H1 (cell line): ENCODE measurements around the gene USP16. TPM values are rescaled to one million over a fixed set of nuclear protein-coding genes. Genes with fewer than 3 reads are reported as not detected.

ENCODE experiments used
- BACH1 ChIP-seq: IDR thresholded peaks from 2 replicates; pipeline ENCODE4 v1.6.1; 2012; ENCODE audit warnings: low read length, improper control_type of control experiment
- POLR2A ChIP-seq, 2 experiments: IDR thresholded peaks; 1 replicate in 1 of 2; 2 replicates in 1 of 2; pipeline ENCODE4 v1.6.1; 2011; ENCODE audit warnings: low read depth in 2 of 2, low read length in 2 of 2, mild to moderate bottlenecking in 2 of 2; ENCODE audit errors: control extremely low read depth in 1 of 2
- SIRT6 ChIP-seq: IDR thresholded peaks from one replicate; pipeline ENCODE4 v1.7.1; 2012; ENCODE audit warnings: low read length, inconsistent platforms
- ZNF274 ChIP-seq: IDR thresholded peaks from 2 replicates; pipeline ENCODE4 v1.7.0; 2012; ENCODE audit warnings: low read length, borderline replicate concordance; ENCODE audit errors: extremely low read depth
- polyA plus RNA-seq, 7 experiments: library from polyadenylated mRNA; depleted of rRNA in 3 of 7; stranded (reverse) in 5 of 7; unstranded in 2 of 7; fragments of >200 nt in 5 of 7; fragments of 200-250 nt in 2 of 7; gene quantifications; 1 replicate in 5 of 7; 2 replicates in 1 of 7; 4 replicates in 1 of 7; pipeline versions ENCODE4 v1.2.1 to v1.2.3, GENCODE V29; 2011 to 2013; ENCODE audit warnings: missing spikeins in 2 of 7, mixed read lengths in 2 of 7
- total RNA-seq: library from RNA; stranded (reverse); fragmentation: NEBNext Ultra II Directional; extraction: Animal tissue kit (Norgen Biotek cat#: 25700); gene quantifications from 2 replicates; pipeline ENCODE4 v1.2.1, GENCODE V29; 2021

The USP16 gene
- total and polyA plus RNA-seq, 2 of the 8 experiments (the other 6 are each of a cell fraction or from before 2014, with no cell fraction given), result 3.4 to 19.1 TPM

DNA sequence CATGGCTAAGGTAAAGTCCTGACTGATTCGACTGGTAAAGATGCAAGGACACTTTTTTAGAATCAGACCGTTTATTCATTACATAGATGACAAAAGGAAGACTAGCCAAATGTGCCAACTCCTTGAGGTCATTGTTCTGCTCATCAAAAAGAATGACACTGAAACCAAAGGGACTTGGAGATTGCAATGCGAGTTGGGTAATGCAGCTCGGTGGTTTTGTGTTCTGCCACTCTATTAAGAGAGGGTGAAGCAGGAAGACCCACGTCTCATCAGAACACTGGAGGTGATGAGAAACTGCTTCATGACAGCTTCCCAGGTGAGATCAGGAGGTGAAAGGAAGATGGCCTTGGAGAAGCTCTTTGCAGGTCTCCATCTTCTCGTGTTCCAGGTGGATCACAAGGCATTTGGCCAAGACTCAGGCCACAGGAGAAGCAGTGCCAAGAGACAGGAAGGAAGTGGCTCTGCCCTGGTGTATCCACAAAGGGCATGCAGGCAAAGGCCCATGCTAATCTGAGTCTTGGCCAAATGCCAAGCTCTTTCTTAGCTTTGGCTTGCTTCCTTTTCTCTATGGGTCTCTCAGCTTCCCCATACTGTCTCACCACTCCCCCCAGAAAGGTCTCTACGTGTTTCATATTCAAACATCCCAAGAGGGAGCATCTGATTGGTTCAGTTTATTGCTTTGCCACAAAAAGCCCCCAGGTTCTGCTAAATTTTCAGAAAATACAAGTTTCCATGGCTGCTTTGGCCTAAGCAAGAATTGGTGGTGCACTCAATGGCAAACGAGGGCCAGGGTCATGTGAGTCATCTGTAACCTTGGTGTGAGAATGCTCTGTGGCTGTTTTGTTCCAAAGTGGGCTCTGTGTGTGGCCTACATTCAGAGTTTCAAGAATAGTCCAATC lies 54.6 kb downstream of the USP16 start (continued):
- no peak for TF ChIP-seq POLR2A (IDR thresholded peaks at IDR 0.05; ENCODE audit: control extremely low read depth in 1 of 2, low read depth in 2 of 2, low read length in 2 of 2)
- no peak for TF ChIP-seq SIRT6
- TF ChIP-seq ZNF274, result no peak
- no peak for TF ChIP-seq BACH1
